Activated naive CD4-positive, alpha-beta T cell treated with Interleukin-2 at 50 U/mL for 16 hours (primary cell): Measurements from ENCODE around the gene MAP2K5.
A peak's percentile ranks its signal among the peaks of the same experiment; 100 is the strongest.

Experiments
- DNase-seq: peaks from one replicate; pipeline ENCODE4 v3.0.0-alpha.2; 2020

Gene MAP2K5

GRCh38 chr15:67542420-67543347 is at the start of gene MAP2K5:
Gene MAP2K5, plus strand, starts transcription at chr15:67542703. Its CDS starts 633 bp downstream, at chr15:67543336.
- peak; percentile 85 for DNase-seq

GRCh38 chr15:67495585-67495984 is 46.9 kb upstream of the MAP2K5 start:
- no peak for DNase-seq

- DNase-seq = no peak
These were observed 41.2 kb upstream of the MAP2K5 start for GRCh38 chr15:67501177-67501835.

- DNase-seq = no peak
These were observed 40.6 kb upstream of the MAP2K5 start for GRCh38 chr15:67501836-67502461.

GRCh38 chr15:67504056-67504455 is 38.4 kb upstream of the MAP2K5 start:
- DNase-seq = no peak

GRCh38 chr15:67504796-67505195 is 37.7 kb upstream of the MAP2K5 start:
- no peak for DNase-seq

GRCh38 chr15:67505675-67506572 is 36.6 kb upstream of the MAP2K5 start:
- no peak for DNase-seq

GRCh38 chr15:67506775-67507747 is 35.4 kb upstream of the MAP2K5 start:
- DNase-seq = no peak

- no peak for DNase-seq
These were observed 34.1 kb upstream of the MAP2K5 start for GRCh38 chr15:67508407-67508806.

GRCh38 chr15:67509918-67510317 is 32.6 kb upstream of the MAP2K5 start:
- DNase-seq = no peak

GRCh38 chr15:67510597-67511190 is 31.8 kb upstream of the MAP2K5 start:
- no peak for DNase-seq

- no peak for DNase-seq
These were observed 30.9 kb upstream of the MAP2K5 start for GRCh38 chr15:67511606-67512005.

- no peak for DNase-seq
These were observed 30.4 kb upstream of the MAP2K5 start for GRCh38 chr15:67512140-67512539.

- no peak for DNase-seq
These were observed 29.4 kb upstream of the MAP2K5 start for GRCh38 chr15:67512933-67513714.

- no peak for DNase-seq
These were observed 27.4 kb upstream of the MAP2K5 start for GRCh38 chr15:67515090-67515489.

GRCh38 chr15:67515557-67515956 is 26.9 kb upstream of the MAP2K5 start:
- no peak for DNase-seq

GRCh38 chr15:67520321-67521028 is 22.0 kb upstream of the MAP2K5 start:
- no peak for DNase-seq

- peak; percentile 86 for DNase-seq
These were observed 21.3 kb upstream of the MAP2K5 start, which contains the start of gene C15orf61 for GRCh38 chr15:67521029-67521782. Gene C15orf61, plus strand, starts transcription at chr15:67521131. Its CDS starts 118 bp downstream, at chr15:67521249.
